K562 (cell line): ENCODE results near the gene TBL1X.

Experiments used
- CTCF ChIP-seq, 3 experiments: IDR thresholded peaks in 2 of 3; conservative IDR thresholded peaks in 1 of 3; 2 replicates each; pipeline ENCODE4 v1.5.1; 2011 to 2012; ENCODE audit warnings: low read length in 3 of 3, mild to moderate bottlenecking in 3 of 3, control low read depth in 2 of 3, improper control_type of control experiment in 1 of 3, inconsistent platforms in 1 of 3, low read depth in 1 of 3, mixed read lengths in 1 of 3, moderate library complexity in 1 of 3; ENCODE audit not compliant: insufficient read depth in 2 of 3
- ELK1 ChIP-seq: sonication (generic); formaldehyde crosslinking; IDR thresholded peaks from 2 replicates; pipeline ENCODE4 v1.8.1; 2022; ENCODE audit warnings: missing genetic modification reagents
- GABPB1 ChIP-seq: sonication (generic); formaldehyde crosslinking; IDR thresholded peaks from 2 replicates; pipeline ENCODE4 v1.8.0; 2022; ENCODE audit warnings: mild to moderate bottlenecking, missing genetic modification reagents
- KLF13 ChIP-seq: fragments of 450-650 bp; IDR thresholded peaks from 2 replicates; pipeline ENCODE4 v1.6.1; 2016; ENCODE audit warnings: missing genetic modification characterization, low read depth, mild to moderate bottlenecking, missing compliant biosample characterization, moderate library complexity, borderline replicate concordance
- NFATC3 ChIP-seq: fragments of 450-650 bp; IDR thresholded peaks from 2 replicates; pipeline ENCODE4 v1.6.1; 2017; ENCODE audit warnings: mild to moderate bottlenecking
- NFIC ChIP-seq: fragments of 450-650 bp; IDR thresholded peaks from 2 replicates; pipeline ENCODE4 v1.6.1; 2017; ENCODE audit warnings: mild to moderate bottlenecking, inconsistent platforms
- TF ChIP-seq, protein P1 (sequence below): conservative IDR thresholded peaks from 2 replicates; pipeline ENCODE4 v1.6.1; 2011; ENCODE audit warnings: low read depth, mild to moderate bottlenecking, low read length; ENCODE audit not compliant: control insufficient read depth

DNA sequence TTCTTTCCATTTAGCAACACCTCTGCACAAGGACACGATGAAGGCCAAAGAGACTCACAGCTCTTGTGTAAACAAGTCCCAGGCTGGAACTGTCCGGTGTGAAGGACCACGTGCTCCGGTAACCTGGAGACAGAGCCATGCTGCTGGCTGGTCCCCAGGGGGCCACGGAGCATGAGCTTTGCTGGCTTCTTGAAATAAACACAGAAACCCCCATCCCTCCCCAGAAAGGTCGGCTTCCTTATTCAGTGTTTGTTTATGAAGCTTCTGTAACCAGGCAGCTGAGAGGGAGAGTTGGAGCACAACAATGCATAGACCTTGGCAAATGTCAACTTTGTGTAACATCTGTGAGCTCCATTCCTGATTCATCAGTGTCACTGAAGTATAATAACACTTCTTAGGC, 191.4 kb downstream of the TBL1X start:
- TF ChIP-seq NFATC3 (no peak), NFIC (no peak), CTCF (IDR thresholded peaks at IDR 0.05 in 2 of 3, conservative IDR thresholded peaks at IDR 0.05 in 1 of 3; ENCODE audit: insufficient read depth in 2 of 3, low read depth in 1 of 3, low read length in 3 of 3) (no peak), GABPB1 (CRISPR knock-in tag) (no peak), ELK1 (CRISPR knock-in tag) (no peak), KLF13 (tag) (no peak)
- TF ChIP-seq, protein P1, sequence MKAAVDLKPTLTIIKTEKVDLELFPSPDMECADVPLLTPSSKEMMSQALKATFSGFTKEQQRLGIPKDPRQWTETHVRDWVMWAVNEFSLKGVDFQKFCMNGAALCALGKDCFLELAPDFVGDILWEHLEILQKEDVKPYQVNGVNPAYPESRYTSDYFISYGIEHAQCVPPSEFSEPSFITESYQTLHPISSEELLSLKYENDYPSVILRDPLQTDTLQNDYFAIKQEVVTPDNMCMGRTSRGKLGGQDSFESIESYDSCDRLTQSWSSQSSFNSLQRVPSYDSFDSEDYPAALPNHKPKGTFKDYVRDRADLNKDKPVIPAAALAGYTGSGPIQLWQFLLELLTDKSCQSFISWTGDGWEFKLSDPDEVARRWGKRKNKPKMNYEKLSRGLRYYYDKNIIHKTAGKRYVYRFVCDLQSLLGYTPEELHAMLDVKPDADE, result no peak
